Mesenteric fat pad (tissue), 1 donor: ENCODE data around the gene DTD2. TPM values are rescaled to one million over a fixed set of nuclear protein-coding genes. Genes with fewer than 3 reads are reported as not detected.

Experiments
- DNase-seq: peaks from one replicate; pipeline ENCODE4 v3.0.0-alpha.2; 2020; ENCODE audit warnings: low spot score
- total RNA-seq: library from RNA; stranded (reverse); fragmentation: NEBNext Ultra II Directional; extraction: Animal tissue kit (Norgen Biotek cat#: 25700); gene quantifications from one replicate; pipeline ENCODE4 v1.2.1, GENCODE V29; 2021
- donor health status: DM: yes; HTN: yes; CAD: no.

Gene DTD2
- total RNA-seq, 1 donor from 2014 or later, result 30.0 TPM

DNA sequence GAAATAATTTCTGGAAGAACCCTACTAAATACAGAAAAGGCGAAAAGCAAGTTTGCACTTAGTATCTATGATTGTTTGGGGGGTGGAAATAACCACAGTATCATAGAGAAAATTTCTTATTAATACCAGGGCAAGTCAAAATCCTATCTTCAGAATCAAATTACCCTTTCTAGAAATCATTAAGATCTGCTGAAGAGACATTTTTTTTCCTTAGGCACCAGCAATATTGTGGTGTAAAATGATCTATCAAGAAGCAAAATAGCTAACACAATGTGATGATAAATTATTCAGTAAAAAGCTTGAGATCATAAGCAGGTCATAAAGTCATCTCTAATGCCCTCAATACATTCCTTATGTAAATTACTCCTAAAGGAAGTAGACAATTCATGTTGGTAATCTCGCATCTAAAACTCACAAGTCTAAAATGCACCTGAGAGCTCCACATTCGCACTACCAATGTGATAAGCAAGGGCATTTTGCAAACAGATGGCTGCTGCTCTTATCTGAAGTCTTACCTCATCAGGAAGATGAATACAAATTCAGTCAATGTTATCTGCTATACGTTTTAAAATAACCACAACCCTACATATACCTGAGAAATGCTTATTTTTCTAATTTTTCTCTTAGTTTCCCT, 51.6 kb downstream of the DTD2 start:
- no peak for DNase-seq

DNA sequence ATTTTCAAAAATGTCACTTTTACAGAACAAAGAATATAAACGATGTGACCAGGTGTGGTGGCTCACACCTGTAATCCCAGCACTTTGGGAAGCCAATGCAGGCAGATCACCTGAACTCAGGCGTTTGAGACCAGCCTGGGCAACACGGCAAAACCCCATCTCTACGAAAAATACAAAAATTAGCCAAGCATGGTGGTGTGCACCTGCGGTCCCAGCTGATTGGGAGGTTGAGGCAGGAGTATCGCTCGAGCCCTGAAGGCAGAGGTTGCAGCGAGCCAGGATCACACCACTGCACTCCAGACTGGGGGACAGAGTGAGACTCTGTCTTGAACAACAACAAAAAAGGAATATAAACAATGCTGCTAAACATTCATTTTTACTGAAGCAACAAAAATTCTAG, 52.2 kb downstream of the DTD2 start:
- no peak for DNase-seq

DNA sequence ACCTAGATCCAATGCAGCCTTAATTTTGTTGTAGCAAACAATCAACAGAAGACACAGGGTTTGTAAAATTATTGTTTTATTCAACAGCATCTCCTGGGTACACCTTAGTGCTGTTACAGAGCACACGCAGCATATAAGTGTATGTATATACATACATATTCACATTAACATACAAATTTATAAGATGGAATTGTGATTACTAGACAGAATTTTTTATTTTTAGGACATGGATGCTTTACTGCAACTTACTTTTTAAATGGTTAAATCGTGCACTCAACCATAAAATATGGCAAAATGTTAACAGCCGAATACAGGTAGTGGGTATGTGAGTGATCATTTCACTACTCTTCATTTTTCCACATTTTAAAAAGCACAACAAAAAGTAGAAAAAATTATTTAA, 53.6 kb downstream of the DTD2 start:
- no peak for DNase-seq

DNA sequence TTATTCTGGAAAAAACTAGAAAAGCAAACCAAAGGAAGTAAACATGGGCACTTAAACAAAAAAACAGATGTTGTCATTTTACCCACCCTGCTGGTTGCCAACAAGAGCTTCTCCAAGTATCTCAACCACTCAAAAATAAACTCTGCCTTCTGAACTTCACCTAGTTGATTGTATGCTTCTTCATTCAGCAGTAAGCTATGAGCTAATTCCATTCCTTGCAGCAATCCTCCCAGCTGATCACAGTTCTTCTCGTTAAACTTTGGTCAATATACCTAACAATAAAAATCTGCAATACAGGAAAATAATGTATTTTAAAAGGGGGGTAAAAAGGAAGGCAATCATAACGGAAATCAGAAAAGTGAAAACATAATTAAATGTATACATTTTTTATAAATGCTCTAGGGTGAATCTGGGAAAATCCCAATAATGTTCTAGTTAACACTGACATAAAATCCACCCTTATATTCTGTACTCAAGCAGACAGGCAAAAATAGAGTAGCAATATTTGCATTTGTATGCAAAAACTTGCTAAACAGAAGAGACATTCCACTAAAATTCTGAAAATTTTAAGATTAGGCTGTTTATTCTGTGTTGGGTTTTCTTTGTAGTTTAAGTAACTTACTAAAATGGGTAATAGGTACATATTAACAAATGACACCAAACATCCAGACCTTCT, 54.4 kb downstream of the DTD2 start:
- no peak for DNase-seq

DNA sequence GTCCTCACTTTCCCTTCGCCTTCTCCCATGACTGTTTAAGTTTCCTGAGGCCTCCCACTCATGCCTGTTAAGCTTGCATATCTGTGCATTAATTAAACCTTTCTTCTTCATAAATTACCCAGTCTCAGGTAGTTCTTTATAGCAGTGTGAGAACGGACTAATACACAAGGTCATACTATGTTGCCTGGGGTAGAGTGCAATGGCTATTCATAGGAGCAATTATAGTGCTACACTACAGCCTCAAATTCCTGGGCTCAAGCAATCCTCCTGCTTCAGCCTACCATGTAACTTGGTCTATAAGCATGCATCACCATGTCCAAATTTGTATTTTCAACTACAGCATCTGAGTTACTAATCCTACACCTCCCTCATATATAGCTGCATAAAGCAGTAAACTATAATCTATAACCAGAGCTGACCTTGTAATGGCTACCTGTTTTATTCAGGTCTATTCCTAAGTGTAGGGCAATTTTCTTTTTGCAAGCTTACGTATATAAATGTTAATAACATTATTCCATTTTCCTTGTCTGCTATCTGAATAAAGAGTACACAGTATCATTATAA, 55.9 kb downstream of the DTD2 start:
- no peak for DNase-seq

DNA sequence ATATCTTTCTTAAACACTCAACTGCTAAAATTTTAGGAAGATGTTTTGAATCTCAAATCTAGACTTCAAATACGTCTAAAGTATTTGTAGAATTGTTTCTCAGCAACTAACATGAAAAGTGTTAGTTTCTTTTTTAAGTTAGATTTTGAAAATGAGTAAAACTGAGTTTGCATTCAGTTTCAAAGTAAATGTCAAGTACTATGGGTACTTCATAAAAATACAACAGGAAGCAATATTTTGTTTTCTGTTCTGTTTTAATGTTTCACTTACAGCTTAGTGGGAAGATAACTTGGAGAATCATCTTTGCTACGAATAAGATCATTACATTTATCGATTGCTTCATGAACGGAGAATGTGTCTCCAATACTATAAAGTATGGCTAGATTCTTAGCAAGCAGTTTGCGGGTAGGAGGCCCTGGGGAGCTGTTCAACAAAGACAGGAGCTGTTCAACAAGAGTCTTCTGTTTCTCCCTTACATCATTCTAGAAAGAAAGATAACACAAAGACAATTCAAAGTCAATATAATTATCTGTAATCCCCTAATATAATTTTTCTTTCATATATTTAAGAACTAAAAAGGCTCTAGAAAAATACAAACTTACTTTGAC, 57.2 kb downstream of the DTD2 start:
- DNase-seq, result no peak

Other genes with a start within 250 kb of the DTD2 start
- gene HECTD1, start 249.7 kb downstream of the DTD2 start, total RNA-seq, result 164 TPM
- 56.7 TPM for gene HEATR5A, start 37.0 kb downstream of the DTD2 start, total RNA-seq
- not detected for gene GPR33, start 30.5 kb upstream of the DTD2 start, total RNA-seq
- gene NUBPL, start 103.9 kb upstream of the DTD2 start, total RNA-seq, result 15.0 TPM